ENCODE data around the gene DOCK1.

DOCK1 gene

GRCh38 chr10:127440371-127440770, 535.1 kb downstream of the DOCK1 start:
- TF ChIP-seq, protein P1, sequence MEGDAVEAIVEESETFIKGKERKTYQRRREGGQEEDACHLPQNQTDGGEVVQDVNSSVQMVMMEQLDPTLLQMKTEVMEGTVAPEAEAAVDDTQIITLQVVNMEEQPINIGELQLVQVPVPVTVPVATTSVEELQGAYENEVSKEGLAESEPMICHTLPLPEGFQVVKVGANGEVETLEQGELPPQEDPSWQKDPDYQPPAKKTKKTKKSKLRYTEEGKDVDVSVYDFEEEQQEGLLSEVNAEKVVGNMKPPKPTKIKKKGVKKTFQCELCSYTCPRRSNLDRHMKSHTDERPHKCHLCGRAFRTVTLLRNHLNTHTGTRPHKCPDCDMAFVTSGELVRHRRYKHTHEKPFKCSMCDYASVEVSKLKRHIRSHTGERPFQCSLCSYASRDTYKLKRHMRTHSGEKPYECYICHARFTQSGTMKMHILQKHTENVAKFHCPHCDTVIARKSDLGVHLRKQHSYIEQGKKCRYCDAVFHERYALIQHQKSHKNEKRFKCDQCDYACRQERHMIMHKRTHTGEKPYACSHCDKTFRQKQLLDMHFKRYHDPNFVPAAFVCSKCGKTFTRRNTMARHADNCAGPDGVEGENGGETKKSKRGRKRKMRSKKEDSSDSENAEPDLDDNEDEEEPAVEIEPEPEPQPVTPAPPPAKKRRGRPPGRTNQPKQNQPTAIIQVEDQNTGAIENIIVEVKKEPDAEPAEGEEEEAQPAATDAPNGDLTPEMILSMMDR (IDR thresholded peaks at IDR 0.05; ENCODE audit: control insufficient read depth, extremely low read depth, insufficient read depth): no peak

GRCh38 chr10:127441350-127442219, 536.4 kb downstream of the DOCK1 start:
- TF ChIP-seq, protein P1 (IDR thresholded peaks at IDR 0.05; ENCODE audit: control insufficient read depth, extremely low read depth, insufficient read depth): no peak
- DNase-seq (ENCODE audit: low read depth): no peak
- H3K4me3 ChIP-seq (ENCODE audit: low read depth, low read length): no peak overlapping the region

More at GRCh38 chr10:127440371-127440770, 535.1 kb downstream of the DOCK1 start:
- no peak overlapping the region for H3K4me3 ChIP-seq (ENCODE audit: low read depth, low read length)
- DNase-seq (ENCODE audit: low read depth): no peak

DNA sequence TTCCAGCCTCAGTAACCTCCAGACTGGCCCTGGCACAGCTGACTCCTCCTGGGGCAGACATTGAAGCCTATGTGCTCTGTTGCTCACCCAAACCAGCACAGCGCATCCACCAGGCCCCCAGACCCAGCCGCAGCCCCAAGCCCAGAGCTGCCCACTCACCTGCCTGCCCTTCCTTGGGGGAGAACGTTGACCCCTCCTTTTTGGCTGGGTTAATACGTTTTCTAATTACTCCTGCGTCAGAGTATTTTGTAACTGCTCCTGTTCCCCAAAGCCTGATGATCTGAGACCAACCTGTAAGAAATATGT, 536.9 kb downstream of the DOCK1 start:
- H3K4me3 ChIP-seq (ENCODE audit: low read depth, low read length): no peak overlapping the region
- TF ChIP-seq, protein P1 (IDR thresholded peaks at IDR 0.05; ENCODE audit: control insufficient read depth, extremely low read depth, insufficient read depth): no peak
- DNase-seq (ENCODE audit: low read depth): no peak

DNA sequence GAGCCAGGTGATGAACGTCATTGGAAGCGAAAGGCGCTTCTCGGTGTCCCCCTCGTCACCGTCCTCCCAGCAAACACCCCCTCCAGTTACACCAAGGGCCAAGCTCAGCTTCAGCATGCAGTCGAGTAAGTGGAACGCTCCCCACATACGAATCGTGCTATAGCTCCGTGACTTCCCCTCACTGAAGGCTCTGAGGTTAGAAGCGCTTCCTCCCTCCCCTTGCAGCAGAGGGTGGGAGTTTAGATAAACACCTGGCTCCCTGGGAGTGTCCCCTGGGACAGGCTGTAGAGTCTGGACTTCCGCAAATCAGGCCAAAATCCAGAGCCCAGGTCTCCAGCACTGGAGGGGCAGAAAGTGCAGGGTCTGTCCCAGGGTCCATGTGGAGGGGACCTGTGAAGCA, 538.9 kb downstream of the DOCK1 start:
- no peak for DNase-seq (ENCODE audit: low read depth)
- TF ChIP-seq, protein P1 (IDR thresholded peaks at IDR 0.05; ENCODE audit: control insufficient read depth, extremely low read depth, insufficient read depth): no peak
- H3K4me3 ChIP-seq (ENCODE audit: low read depth, low read length): no peak overlapping the region

DNA sequence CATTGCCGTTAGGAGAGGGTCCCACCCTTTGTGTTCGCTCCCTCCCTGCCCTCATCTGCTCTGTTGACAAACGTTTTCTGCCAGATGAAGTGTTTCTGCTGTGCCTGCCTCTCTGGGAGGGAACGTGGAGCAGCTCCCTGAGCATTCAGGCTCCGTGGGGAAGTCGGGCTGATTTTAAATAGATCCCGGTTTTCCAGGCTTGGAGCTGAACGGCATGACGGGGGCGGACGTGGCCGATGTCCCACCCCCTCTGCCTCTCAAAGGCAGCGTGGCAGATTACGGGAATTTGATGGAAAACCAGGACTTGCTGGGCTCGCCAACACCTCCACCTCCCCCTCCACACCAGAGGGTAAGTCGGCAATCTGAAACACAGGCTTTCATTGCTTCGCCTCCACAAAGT, 542.0 kb downstream of the DOCK1 start:
- TF ChIP-seq, protein P1 (IDR thresholded peaks at IDR 0.05; ENCODE audit: control insufficient read depth, extremely low read depth, insufficient read depth): no peak
- DNase-seq (ENCODE audit: low read depth): no peak
- no peak overlapping the region for H3K4me3 ChIP-seq (ENCODE audit: low read depth, low read length)

GRCh38 chr10:127449490-127449889, 544.3 kb downstream of the DOCK1 start:
- TF ChIP-seq, protein P1 (IDR thresholded peaks at IDR 0.05; ENCODE audit: control insufficient read depth, extremely low read depth, insufficient read depth): no peak
- no peak overlapping the region for H3K4me3 ChIP-seq (ENCODE audit: low read depth, low read length)
- no peak for DNase-seq (ENCODE audit: low read depth)

GRCh38 chr10:127450644-127451043, 545.4 kb downstream of the DOCK1 start:
- TF ChIP-seq, protein P1 (IDR thresholded peaks at IDR 0.05; ENCODE audit: control insufficient read depth, extremely low read depth, insufficient read depth): no peak
- no peak overlapping the region for H3K4me3 ChIP-seq (ENCODE audit: low read depth, low read length)
- DNase-seq (ENCODE audit: low read depth): no peak

All from LNCaP clone FGC (cell line).